ENCODE measurements around the gene IGFBP6.

DNA sequence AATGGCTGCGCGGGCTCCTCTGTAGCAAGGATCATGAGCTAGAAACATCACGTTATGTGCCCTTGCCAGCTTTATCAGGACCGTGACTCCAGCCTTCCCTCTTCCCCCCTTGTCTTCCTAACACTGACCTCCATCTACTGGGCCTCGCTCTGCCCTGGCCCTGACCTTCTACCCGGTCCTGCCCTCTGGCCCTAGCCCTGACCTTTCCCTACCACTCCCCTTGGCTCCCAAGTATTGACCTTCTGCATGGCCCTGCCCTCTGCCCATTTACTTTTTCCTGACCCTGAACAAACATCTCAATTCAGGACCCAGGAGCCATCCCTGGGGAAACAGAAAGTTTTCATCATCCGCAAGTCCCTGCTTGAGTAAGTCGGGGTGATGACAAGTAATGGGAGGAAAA is 7.8 kb downstream of the IGFBP6 start:
- no peak for TF ChIP-seq TEAD1 (CRISPR knock-in tag; IDR thresholded peaks at IDR 0.05)
- TF ChIP-seq TP53 (CRISPR knock-in tag; IDR thresholded peaks at IDR 0.05) = no peak
- TF ChIP-seq, protein P1, sequence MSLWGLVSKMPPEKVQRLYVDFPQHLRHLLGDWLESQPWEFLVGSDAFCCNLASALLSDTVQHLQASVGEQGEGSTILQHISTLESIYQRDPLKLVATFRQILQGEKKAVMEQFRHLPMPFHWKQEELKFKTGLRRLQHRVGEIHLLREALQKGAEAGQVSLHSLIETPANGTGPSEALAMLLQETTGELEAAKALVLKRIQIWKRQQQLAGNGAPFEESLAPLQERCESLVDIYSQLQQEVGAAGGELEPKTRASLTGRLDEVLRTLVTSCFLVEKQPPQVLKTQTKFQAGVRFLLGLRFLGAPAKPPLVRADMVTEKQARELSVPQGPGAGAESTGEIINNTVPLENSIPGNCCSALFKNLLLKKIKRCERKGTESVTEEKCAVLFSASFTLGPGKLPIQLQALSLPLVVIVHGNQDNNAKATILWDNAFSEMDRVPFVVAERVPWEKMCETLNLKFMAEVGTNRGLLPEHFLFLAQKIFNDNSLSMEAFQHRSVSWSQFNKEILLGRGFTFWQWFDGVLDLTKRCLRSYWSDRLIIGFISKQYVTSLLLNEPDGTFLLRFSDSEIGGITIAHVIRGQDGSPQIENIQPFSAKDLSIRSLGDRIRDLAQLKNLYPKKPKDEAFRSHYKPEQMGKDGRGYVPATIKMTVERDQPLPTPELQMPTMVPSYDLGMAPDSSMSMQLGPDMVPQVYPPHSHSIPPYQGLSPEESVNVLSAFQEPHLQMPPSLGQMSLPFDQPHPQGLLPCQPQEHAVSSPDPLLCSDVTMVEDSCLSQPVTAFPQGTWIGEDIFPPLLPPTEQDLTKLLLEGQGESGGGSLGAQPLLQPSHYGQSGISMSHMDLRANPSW (CRISPR knock-in tag; conservative IDR thresholded peaks at IDR 0.05; ENCODE audit: low read depth) = no peak

All from WTC11 (cell line).